GM12878 (cell line): ENCODE results near the gene GNPNAT1. TPM values are rescaled to one million over a fixed set of nuclear protein-coding genes. Genes with fewer than 3 reads are reported as not detected.

Source experiments
- ATAC-seq: fragments of 200-7000 bp; cut with Tn5 transposase; 3 replicates; pipeline ENCODE4 v1.9.1; 2020; ENCODE audit warnings: mild to moderate bottlenecking, moderate library complexity
- BruUV-seq: library from RNA; stranded (reverse); fragments of 400-500 nt; replicated peaks from 2 replicates; lab custom pipeline; 2021; lab: Mats Ljungman, UMichigan
- CTCF ChIA-PET: fragments of 300-600 bp; sonication (Branson Sonifier 250); formaldehyde crosslinking; extraction: SDS; loops from one replicate; lab custom pipeline; 2021; ENCODE audit warnings: inconsistent platforms; lab: Yijun Ruan, JAX
- POLR2A ChIA-PET: fragments of 350-600 bp; formaldehyde crosslinking; extraction: SDS; loops from one replicate; lab custom pipeline; 2021; ENCODE audit warnings: inconsistent platforms; lab: Charles Lee
- RAD21 ChIA-PET: fragments of 300-600 bp; sonication (Branson Sonifier 250); formaldehyde crosslinking; loops from one replicate; lab custom pipeline; 2023; ENCODE audit warnings: antibody characterized with exemption; ENCODE audit not compliant: unreplicated experiment; lab: Charles Lee
- SMC1A ChIA-PET: fragments of 300-600 bp; sonication (Branson Sonifier 250); formaldehyde crosslinking; loops from one replicate; lab custom pipeline; 2023; ENCODE audit not compliant: unreplicated experiment, uncharacterized antibody; lab: Charles Lee
- DNase-seq: peaks from one replicate; pipeline ENCODE4 v3.0.0-alpha.2; 2011; ENCODE audit warnings: low read depth, low spot score
- FAIRE-seq: peaks from 3 replicates; lab custom pipeline; 2011; peaks lifted over from hg19 to GRCh38; lab: Jason Lieb, UNC
- H2AFZ ChIP-seq: 2 replicates; pipeline ENCODE4 v1.6.0; 2011; ENCODE audit warnings: low read depth, low read length, control low read depth; ENCODE audit not compliant: control insufficient read depth
- H3K27ac ChIP-seq: 2 replicates; pipeline ENCODE4 v1.5.1; 2011; ENCODE audit warnings: control low read depth; ENCODE audit not compliant: control insufficient read depth, insufficient read depth
- H3K27me3 ChIP-seq, 2 experiments: replicated peaks in 1 of 2; 2 replicates each; pipeline versions ENCODE4 v1.6.0 to v1.6.1; 2011; ENCODE audit warnings: low read length in 1 of 2; ENCODE audit not compliant: control insufficient read depth in 2 of 2, insufficient read depth in 2 of 2
- H3K36me3 ChIP-seq, 2 experiments: 2 replicates each; pipeline ENCODE4 v1.5.1; 2011; ENCODE audit warnings: low read length in 1 of 2; ENCODE audit not compliant: control insufficient read depth in 2 of 2, insufficient read depth in 2 of 2
- H3K4me1 ChIP-seq: 2 replicates; pipeline ENCODE4 v1.6.1; 2011; ENCODE audit warnings: mild to moderate bottlenecking, low read length, moderate library complexity, mixed read lengths; ENCODE audit not compliant: control insufficient read depth, insufficient read depth
- H3K4me2 ChIP-seq: 2 replicates; pipeline ENCODE4 v1.6.0; 2011; ENCODE audit warnings: control low read depth; ENCODE audit not compliant: control insufficient read depth, insufficient read depth
- H3K4me3 ChIP-seq: fragments of 200-600 bp; sonication (generic); 2 replicates; pipeline ENCODE4 v1.5.1; 2016
- H3K79me2 ChIP-seq: 2 replicates; pipeline ENCODE4 v1.6.0; 2011; ENCODE audit warnings: low read length; ENCODE audit not compliant: control insufficient read depth, insufficient read depth
- H3K9ac ChIP-seq: 2 replicates; pipeline ENCODE4 v1.8.0; 2011; ENCODE audit warnings: low read length, control low read depth, mixed read lengths; ENCODE audit not compliant: control insufficient read depth, insufficient read depth
- H3K9me3 ChIP-seq: replicated peaks from 3 replicates; pipeline ENCODE4 v1.5.1; 2011; ENCODE audit warnings: mild to moderate bottlenecking, low read length; ENCODE audit not compliant: control insufficient read depth, insufficient read depth
- H4K20me1 ChIP-seq: 2 replicates; pipeline ENCODE4 v1.6.0; 2011; ENCODE audit not compliant: control insufficient read depth, insufficient read depth
- BCL11A ChIP-seq: IDR thresholded peaks from 2 replicates; pipeline ENCODE4 v1.6.1; 2011; ENCODE audit warnings: low read depth, low read length
- BHLHE40 ChIP-seq, 2 experiments: fragments of 450-650 bp in 1 of 2; IDR thresholded peaks; 2 replicates each; pipeline ENCODE4 v1.6.1; 2011 to 2017; ENCODE audit warnings: low read depth in 2 of 2, borderline replicate concordance in 1 of 2, improper control_type of control experiment in 1 of 2, low read length in 1 of 2, mild to moderate bottlenecking in 1 of 2
- CHD4 ChIP-seq: fragments of 200-600 bp; sonication (generic); IDR thresholded peaks from 2 replicates; pipeline ENCODE4 v1.6.1; 2016; ENCODE audit warnings: mild to moderate bottlenecking
- KDM1A ChIP-seq: fragments of 200-600 bp; sonication (generic); IDR thresholded peaks from 2 replicates; pipeline ENCODE4 v1.6.1; 2016; ENCODE audit warnings: borderline replicate concordance
- NFXL1 ChIP-seq: fragments of 450-650 bp; IDR thresholded peaks from 2 replicates; pipeline ENCODE4 v1.6.1; 2017; ENCODE audit warnings: antibody characterized with exemption, mild to moderate bottlenecking, borderline replicate concordance
- NRF1 ChIP-seq: conservative IDR thresholded peaks from 2 replicates; pipeline ENCODE4 v1.6.1; 2011; ENCODE audit warnings: mild to moderate bottlenecking, low read depth, low read length, improper control_type of control experiment
- SUZ12 ChIP-seq: fragments of 200-600 bp; sonication (generic); IDR thresholded peaks from one replicate; pipeline ENCODE4 v1.6.1; 2018; ENCODE audit warnings: antibody characterized with exemption, mild to moderate bottlenecking; ENCODE audit not compliant: unreplicated experiment
- ZNF274 ChIP-seq: IDR thresholded peaks from one replicate; pipeline ENCODE4 v1.8.0; 2011; ENCODE audit not compliant: insufficient read length, insufficient read depth
- ZNF622 ChIP-seq: fragments of 450-650 bp; IDR thresholded peaks from 2 replicates; pipeline ENCODE4 v1.6.1; 2017; ENCODE audit warnings: mild to moderate bottlenecking, inconsistent platforms
- WGBS: methylation state at CpG from one replicate; pipeline ENCODE4 v1.1.6; 2016; ENCODE audit warnings: low lambda C conversion rate; ENCODE audit not compliant: insufficient replicate concordance, insufficient coverage; ENCODE audit errors: missing lambda C conversion rate; 5-methylcytosine and 5-hydroxymethylcytosine counted together
- in situ Hi-C: fragments of 300-500 bp; cut with MboI; formaldehyde crosslinking; loops from 9 replicates; pipeline ENCODE4 v1.14.3; 2018; ENCODE audit warnings: mixed read lengths
- intact Hi-C: fragments of 100-400 bp; cut with micrococcal nuclease; formaldehyde crosslinking; loops from one replicate; pipeline ENCODE4 v1.14.2; 2022; ENCODE audit not compliant: unreplicated experiment
- polyA plus RNA-seq, 11 experiments: library from polyadenylated mRNA; depleted of rRNA in 4 of 11; unstranded in 6 of 11; stranded (reverse) in 5 of 11; fragments of >200 nt; fragmentation: Nextera tagmentation in 4 of 11; fragmentation: Illumina TruSeq in 1 of 11; extraction: Ambion mirVana in 4 of 11; extraction: Trizol in 1 of 11; gene quantifications; 1 replicate in 1 of 11; 2 replicates in 10 of 11; pipeline versions ENCODE4 v1.2.1 to v1.2.3, GENCODE V29; 2011 to 2016; ENCODE audit warnings: inconsistent platforms in 2 of 11, missing spikeins in 2 of 11, low read depth in 1 of 11
- total RNA-seq, 4 experiments: library from RNA; depleted of rRNA in 3 of 4; stranded (reverse); fragments of >200 nt in 3 of 4; fragmentation: Illumina TruSeq in 1 of 4; extraction: Trizol in 1 of 4; gene quantifications; 2 replicates each; pipeline versions ENCODE4 v1.2.1 to v1.2.3, GENCODE V29; 2013 to 2021
- TF ChIP-seq, protein P1 (sequence below): fragments of 150-350 bp; IDR thresholded peaks from 2 replicates; pipeline ENCODE4 v1.6.1; 2014; ENCODE audit warnings: mild to moderate bottlenecking, low read depth, low read length

Gene GNPNAT1
- total and polyA plus RNA-seq, 10 of the 15 experiments (the other 5 are each of a cell fraction or from before 2014, with no cell fraction given): 18.9 to 52.6 (median 28.2) TPM

GRCh38 chr14:52733824-52734223 lies 57.6 kb downstream of the GNPNAT1 start:
- H3K9ac ChIP-seq: no peak overlapping the region
- H3K4me2 ChIP-seq: no peak overlapping the region
- H3K79me2 ChIP-seq: peaks cover 25% of the 10 kb centered on the region
- ChIA-PET RAD21 (no interaction called here), SMC1A (no interaction called here), POLR2A (interaction anchor here (0.6 kb wide), 2 partner anchors 37 to 182 kb away, joined by 3 read pairs; partner anchors contain the start of gene TXNDC16), CTCF (no interaction called here)
- in situ Hi-C loops: no loop called here
- H4K20me1 ChIP-seq: no peaks in the 10 kb centered on the region
- H3K36me3 ChIP-seq: no peaks in the 10 kb centered on the region; a peak in 1 of 4 replicates
- no peak for DNase-seq
- intact Hi-C loops: no loop called here
- ATAC-seq: no peak
- H3K4me1 ChIP-seq: no peaks in the 10 kb centered on the region
- H3K27me3 ChIP-seq: no peaks in the 10 kb centered on the region
- FAIRE-seq: no peak
- no peaks in the 10 kb centered on the region; the same call in 2 of the 3 replicates for H3K9me3 ChIP-seq
- no peak overlapping the region for H3K4me3 ChIP-seq
- no peak overlapping the region for H2AFZ ChIP-seq
- WGBS: 98% methylated on average over 9 of the region's 9 CpGs
- TF ChIP-seq BHLHE40 (IDR thresholded peaks at IDR 0.05; ENCODE audit: borderline replicate concordance in 1 of 2, low read depth in 2 of 2, low read length in 1 of 2) (no peak), BCL11A (no peak), KDM1A (no peak), NFXL1 (no peak), NRF1 (no peak), ZNF274 (no peak), ZNF622 (no peak), SUZ12 (no peak), CHD4 (no peak)
- TF ChIP-seq, protein P1, sequence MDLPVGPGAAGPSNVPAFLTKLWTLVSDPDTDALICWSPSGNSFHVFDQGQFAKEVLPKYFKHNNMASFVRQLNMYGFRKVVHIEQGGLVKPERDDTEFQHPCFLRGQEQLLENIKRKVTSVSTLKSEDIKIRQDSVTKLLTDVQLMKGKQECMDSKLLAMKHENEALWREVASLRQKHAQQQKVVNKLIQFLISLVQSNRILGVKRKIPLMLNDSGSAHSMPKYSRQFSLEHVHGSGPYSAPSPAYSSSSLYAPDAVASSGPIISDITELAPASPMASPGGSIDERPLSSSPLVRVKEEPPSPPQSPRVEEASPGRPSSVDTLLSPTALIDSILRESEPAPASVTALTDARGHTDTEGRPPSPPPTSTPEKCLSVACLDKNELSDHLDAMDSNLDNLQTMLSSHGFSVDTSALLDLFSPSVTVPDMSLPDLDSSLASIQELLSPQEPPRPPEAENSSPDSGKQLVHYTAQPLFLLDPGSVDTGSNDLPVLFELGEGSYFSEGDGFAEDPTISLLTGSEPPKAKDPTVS: no peak
- BruUV-seq: no TSS peak
- no peak overlapping the region for H3K27ac ChIP-seq
